Skeletal muscle cell (primary cell): ENCODE measurements around the gene CREBZF.
"Not testable (repeated sequence)": the region's sequence is repeated elsewhere in the genome, so short reads cannot be mapped to it uniquely, and the experiment has no call there.

ENCODE experiments used
- DNase-seq: peaks from one replicate; pipeline ENCODE4 v3.0.0-alpha.2; 2010; ENCODE audit warnings: low read depth
- H3K4me3 ChIP-seq: 2 replicates; pipeline ENCODE4 v1.5.1; 2011; ENCODE audit warnings: low read depth, mild to moderate bottlenecking, control low read depth, low read length, moderate library complexity

The CREBZF gene

GRCh38 chr11:85672105-85672902 lies 7.4 kb upstream of the CREBZF start:
- H3K4me3 ChIP-seq, result no peak overlapping the region
- DNase-seq, result no peak

DNA sequence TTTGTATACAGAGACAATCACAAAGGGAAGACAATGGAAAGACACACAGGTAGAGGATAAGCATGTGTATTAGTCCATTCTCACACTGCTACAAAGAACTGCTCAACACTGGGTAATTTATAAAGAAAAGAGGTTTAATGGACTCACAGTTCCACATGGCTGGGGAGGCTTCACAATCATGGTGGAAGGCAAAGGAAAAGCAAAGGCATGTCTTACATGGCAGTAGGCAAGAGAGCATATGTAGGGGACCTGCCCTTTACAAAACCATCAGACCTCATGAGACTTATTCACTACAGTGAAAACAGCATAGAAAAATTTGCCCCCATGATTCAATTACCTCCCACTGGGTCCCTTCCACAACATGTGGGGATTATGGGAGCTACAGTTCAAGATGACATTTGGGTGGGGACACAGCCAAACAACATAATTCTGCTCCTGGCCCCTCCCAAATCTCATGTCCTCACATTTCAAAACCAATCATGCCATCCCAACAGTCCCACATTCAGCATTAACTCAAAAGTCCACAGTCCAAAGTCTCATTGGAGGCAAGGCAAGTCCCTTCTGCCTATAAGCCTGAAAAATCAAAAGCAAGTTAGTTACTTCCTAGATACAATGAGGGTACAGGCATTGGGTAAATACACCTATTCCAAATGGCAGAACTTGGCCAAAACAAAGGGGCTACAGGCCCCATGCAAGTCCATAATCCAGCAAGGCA lies 6.2 kb upstream of the CREBZF start:
- DNase-seq, H3K4me3 ChIP-seq: not testable (repeated sequence)

DNA sequence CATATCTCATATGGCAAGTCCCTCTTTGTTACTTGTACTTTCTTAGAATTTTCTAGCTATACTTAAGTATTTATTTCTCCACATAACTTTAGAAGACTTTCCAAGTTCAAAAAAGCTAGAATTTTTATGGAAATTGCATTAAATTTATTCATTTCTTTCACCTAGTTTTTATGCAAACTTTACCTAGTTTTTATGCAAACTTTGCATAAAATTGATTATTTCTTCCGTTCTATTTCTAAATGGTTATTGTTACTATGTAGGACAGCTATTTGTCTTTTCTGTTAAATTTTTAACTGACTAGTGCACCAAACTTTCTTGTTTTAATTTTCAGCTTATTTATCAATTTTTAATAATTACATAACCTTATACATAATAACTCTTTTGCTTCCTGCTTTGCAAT lies 3.2 kb upstream of the CREBZF start:
- no peak for DNase-seq

DNA sequence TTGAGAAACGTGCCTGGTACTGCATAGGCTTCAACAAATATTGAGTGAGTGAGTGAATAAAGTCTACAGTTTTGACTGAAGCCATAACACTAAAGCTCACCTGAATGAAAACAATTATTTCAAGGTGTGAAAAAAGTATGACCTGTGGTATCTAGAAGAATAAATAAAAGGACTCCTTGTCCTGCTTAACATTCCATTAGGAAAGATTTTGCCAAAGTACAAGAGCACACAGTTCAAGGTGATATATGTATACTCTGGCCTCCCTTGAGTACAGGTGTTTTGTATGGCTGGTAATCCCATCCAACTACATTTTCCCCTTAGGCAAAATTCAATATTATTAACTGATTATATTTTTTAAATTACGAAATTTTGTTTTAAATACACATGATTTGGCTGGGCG lies 1.8 kb upstream of the CREBZF start:
- no peak overlapping the region for H3K4me3 ChIP-seq
- DNase-seq, result no peak

More for the DNA sequence above, 3.2 kb upstream of the CREBZF start:
- H3K4me3 ChIP-seq, result no peak overlapping the region

GRCh38 chr11:85665733-85666132 lies 804 bp upstream of the CREBZF start:
- no peak overlapping the region for H3K4me3 ChIP-seq
- no peak for DNase-seq

DNA sequence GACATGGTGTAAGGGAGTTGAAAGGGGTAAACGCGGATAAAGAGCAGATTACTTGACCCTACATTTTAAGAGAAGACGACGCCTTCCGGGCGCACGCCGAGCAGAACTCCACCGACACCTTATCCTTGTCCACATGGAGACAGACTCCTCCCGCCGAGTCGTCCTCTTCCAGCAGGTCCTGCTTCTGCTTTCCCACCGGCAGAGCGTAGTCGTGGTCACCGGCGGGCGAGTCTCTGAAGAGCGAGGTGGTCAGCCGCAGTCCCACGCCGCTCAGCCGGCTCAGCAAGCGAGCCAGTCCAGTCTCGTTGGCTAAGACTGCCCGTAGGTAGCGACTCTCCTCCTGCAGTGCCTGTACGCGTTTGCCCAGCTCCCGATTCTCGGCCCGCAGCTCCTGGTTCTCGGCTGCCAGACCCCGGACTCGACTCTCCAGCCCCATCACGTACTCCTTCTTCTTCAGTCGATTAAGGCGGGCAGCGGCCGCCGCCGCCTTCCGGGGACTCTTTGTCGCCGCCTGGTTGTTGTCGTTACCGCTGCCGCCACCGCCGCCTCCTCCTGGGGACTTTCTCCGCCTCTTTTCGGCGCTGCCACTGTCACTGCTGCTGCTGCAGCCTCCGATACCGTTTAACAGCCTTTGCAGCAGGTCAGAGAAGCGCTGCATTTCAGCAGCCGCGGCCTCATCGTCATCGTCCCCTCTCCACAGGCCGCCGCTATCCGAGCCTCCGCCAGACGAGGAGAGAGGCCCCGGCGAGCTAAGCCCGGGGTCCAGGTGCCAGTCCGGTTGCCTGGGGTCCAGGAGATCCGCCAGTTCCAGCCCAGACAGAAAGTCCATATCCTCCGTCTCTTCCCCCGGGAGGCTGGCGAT lies 945 bp downstream of the CREBZF start:
- H3K4me3 ChIP-seq, result peak overlapping the region; percentile 91
- no peak for DNase-seq

DNA sequence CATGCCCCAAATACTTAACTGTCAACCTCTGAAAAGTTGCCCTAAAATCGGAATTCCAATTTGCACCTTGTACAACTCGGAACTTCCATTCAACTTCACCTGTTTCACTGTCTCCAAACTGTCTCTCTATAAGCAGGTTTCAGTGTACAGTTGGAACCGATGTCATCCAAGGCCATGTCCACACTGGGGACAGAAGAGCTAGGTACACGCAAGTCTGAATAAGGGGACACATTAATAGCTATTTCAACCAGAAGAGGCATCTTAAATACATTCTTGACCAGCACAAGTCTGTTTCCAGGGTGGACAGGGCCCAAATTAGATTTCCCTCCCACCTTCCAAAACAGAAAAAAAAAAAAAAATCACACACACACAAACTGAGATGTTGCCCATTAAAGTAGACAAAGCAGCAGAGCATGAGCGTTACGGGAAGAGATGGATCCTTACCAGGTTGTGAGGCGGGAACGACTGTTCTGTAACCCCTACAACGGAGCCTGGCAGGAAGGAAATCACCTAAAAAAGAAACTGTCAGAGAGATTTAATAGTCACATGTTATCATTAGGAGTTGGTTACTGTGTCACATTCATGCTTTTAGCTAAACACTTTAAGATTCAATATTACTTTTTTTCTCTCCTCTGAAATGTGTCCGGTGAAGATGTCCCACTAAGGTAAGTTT lies 1.7 kb downstream of the CREBZF start:
- peak overlapping the region; percentile 91 for H3K4me3 ChIP-seq
- no peak for DNase-seq

DNA sequence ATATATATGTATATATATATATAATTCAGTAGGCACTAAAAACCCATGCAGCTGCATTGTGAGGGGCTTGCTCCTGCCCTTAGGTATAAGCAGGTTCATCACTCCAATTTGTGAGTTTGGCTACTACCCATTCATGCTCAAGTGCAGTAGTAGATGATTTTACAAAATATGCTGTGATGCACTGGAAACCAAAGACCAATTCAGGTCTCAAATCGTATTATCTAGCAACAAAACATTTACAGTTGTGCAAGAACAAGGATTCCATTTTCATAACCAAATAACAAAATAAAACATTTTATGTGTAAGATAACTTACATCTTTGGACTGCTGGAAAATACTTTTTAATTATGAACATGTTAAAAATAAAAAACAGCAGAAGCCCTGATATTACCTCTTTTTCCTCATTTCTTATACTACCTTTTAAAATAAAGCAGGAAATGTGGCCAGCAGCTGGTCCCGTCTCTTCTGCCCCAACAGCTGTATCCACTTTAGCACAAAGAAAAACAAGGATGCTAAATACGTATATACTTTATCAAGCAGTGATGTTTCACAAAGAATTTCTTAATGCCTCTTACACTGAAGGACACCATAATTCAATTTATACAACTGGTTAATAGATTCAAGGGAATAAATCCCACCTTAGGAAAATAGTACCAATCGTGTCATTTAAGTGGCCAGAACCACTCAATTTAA lies 2.8 kb downstream of the CREBZF start:
- DNase-seq, result no peak
- peak overlapping the region; percentile 91 for H3K4me3 ChIP-seq

DNA sequence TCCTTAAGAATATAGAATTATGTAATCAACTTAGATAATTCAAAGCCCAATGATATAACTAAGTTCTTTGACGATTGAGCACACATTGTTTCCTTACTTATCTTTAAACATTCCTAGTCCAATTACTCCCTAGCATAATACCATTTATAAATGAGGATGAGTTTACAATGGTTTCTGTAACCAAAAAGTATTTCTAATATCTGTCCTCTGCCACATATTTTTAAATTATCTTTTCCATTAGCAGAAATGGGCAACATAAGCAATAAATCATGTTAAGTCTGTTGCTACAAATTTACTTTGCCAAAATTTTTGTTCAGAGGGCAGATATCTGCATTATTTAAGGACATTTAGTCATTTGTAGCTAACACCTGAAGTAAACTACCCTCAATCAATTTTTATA lies 6.7 kb downstream of the CREBZF start:
- DNase-seq, result no peak

GRCh38 chr11:85656777-85657176 lies 8.2 kb downstream of the CREBZF start:
- no peak for DNase-seq
- H3K4me3 ChIP-seq, result no peak overlapping the region

More for the DNA sequence above, 6.7 kb downstream of the CREBZF start:
- no peak overlapping the region for H3K4me3 ChIP-seq

DNA sequence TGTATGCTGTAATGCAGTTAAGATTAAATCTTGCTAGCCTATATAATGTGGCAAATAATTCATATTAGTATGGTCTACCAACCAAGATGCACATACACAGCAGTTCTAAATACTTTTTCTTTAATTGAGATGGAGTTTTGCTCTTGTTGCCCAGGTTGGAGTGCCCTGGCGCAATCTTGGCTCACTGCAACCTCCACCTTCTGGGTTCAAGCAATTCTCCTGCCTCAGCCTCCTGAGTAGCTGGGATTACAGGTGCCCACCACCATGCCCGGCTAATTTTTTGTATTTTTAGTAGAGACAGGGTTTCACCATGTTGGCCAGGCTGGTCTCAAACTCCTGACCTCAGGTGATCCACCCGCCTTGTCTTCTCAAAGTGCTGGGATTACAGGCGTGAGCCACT lies 10.6 kb downstream of the CREBZF start:
- DNase-seq, H3K4me3 ChIP-seq: not testable (repeated sequence)

DNA sequence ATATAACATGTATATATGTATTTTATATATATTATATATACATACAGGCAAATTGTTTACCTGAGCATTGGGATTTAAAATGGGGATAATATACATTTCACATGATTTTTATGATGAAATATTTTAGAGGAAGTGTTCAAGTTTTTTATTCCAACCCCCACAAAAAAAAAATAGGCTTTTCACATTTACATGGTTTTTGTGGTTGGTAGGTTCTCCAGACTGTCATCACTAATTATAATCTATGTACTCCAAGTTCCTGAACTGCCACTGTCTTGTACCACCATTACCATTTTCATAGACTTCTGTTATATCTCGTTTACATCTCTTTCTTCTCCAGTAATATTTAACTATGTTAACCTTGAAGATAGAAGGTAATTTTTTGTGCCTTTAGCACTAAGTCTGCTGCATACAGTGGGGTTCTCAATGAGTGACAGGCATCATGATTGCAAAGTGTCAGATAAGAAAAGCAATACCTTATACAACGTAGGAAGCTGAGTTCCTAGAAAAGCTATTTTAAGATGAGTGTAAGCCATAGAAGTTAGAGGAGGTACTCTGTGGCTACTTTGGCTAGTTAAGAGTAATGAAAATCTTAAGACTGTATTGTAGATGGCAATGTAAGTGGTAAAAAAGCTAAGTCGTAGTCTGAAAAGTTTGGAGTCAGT lies 12.0 kb downstream of the CREBZF start:
- no peak for DNase-seq
- H3K4me3 ChIP-seq, result no peak overlapping the region

DNA sequence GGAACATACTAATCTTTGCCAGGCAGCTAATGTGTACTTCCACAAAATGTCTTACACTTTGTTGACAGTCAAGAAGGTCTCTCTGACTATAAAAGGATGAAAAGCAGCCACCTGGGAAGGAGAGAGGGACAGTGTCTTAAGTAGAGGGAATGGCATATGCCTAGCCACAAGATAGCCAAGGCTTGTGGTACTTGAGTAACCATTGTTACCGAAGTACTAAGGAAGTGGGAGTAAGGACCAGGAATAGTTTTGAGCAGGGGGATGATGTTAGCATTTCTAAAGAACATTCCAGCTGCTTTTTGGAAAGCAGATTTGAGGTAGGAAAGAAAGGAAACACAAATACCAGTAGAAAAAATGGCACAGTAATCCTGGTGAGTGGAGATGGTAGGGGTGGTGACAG lies 13.8 kb downstream of the CREBZF start:
- no peak for DNase-seq
- no peak overlapping the region for H3K4me3 ChIP-seq

GRCh38 chr11:85647604-85648299 lies 17.2 kb downstream of the CREBZF start, which contains the start of gene TMEM126A:
Gene TMEM126A, plus strand, starts transcription at chr11:85647967. Its CDS starts 2,289 bp downstream, at chr11:85650256.
- DNase-seq, result peak; percentile 49
- H3K4me3 ChIP-seq, result peak within 1 kb of the TSS; percentile 80

GRCh38 chr11:85647078-85647477 lies 17.9 kb downstream of the CREBZF start:
- DNase-seq, result no peak
- peak overlapping the region; percentile 80 for H3K4me3 ChIP-seq

GRCh38 chr11:85643191-85643614 lies 21.7 kb downstream of the CREBZF start:
- no peak overlapping the region for H3K4me3 ChIP-seq
- no peak for DNase-seq

- no peak overlapping the region for H3K4me3 ChIP-seq
- DNase-seq, result no peak
Measured at GRCh38 chr11:85634747-85635146, 30.2 kb downstream of the CREBZF start.
